Lower leg skin (tissue), 3 donors: Measurements from ENCODE around the gene TRAP1.

Source experiments
- POLR2A ChIP-seq, 2 donors: fragments of 450-650 bp; IDR thresholded peaks; one replicate each; pipeline ENCODE4 v1.6.1; 2016 to 2017; ENCODE audit warnings: antibody characterized with exemption in 2 of 2, mild to moderate bottlenecking in 1 of 2, moderate library complexity in 1 of 2
- TF ChIP-seq, protein P1 (sequence below), 3 donors: fragments of 450-650 bp; IDR thresholded peaks; one replicate each; pipeline ENCODE4 v1.5.1; 2016; ENCODE audit warnings: antibody characterized with exemption in 3 of 3, mild to moderate bottlenecking in 3 of 3, moderate library complexity in 2 of 3

DNA sequence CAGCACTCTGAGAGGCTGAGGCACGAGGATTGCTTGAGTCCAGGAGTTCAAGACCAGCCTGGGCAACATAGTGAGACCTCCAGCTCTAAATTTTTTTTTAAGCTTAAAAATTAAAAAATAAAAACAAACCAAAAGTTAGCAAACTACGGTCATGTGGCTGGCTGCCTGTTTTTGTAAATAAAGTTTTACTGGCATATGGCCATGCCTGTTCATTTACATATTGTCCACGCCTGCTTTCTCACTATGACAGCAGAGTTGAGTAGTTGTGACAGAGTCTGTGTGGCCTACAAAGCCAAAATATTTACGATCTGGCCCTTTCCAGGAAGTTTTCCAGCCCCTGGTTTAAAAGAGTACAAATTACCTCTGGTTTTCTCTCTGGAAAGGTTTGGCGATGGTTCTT is 109.3 kb downstream of the TRAP1 start:
- TF ChIP-seq, protein P1, sequence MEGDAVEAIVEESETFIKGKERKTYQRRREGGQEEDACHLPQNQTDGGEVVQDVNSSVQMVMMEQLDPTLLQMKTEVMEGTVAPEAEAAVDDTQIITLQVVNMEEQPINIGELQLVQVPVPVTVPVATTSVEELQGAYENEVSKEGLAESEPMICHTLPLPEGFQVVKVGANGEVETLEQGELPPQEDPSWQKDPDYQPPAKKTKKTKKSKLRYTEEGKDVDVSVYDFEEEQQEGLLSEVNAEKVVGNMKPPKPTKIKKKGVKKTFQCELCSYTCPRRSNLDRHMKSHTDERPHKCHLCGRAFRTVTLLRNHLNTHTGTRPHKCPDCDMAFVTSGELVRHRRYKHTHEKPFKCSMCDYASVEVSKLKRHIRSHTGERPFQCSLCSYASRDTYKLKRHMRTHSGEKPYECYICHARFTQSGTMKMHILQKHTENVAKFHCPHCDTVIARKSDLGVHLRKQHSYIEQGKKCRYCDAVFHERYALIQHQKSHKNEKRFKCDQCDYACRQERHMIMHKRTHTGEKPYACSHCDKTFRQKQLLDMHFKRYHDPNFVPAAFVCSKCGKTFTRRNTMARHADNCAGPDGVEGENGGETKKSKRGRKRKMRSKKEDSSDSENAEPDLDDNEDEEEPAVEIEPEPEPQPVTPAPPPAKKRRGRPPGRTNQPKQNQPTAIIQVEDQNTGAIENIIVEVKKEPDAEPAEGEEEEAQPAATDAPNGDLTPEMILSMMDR (IDR thresholded peaks at IDR 0.05) = no peak
- no peak for TF ChIP-seq POLR2A (IDR thresholded peaks at IDR 0.05)
